Tibial artery (tissue), 4 donors: Measurements from ENCODE around the gene GRAMD1B.

Experiments used
- DNase-seq, 2 donors: peaks; one replicate each; pipeline ENCODE4 v3.0.0-alpha.2; 2019
- H3K27ac ChIP-seq, 2 donors: fragments of 200-600 bp; sonication (generic) in 1 of 2; 1 replicate in 1 of 2; 2 replicates in 1 of 2; pipeline ENCODE4 v1.5.1; 2018 to 2019; ENCODE audit warnings: mild to moderate bottlenecking in 1 of 2
- H3K27me3 ChIP-seq, 2 donors: fragments of 200-600 bp; sonication (generic) in 1 of 2; one replicate each; pipeline versions ENCODE4 v1.5.1 to v1.6.0; 2016 to 2019
- H3K36me3 ChIP-seq, 3 donors: fragments of 200-600 bp; sonication (generic) in 2 of 3; one replicate each; pipeline ENCODE4 v1.5.1; 2016 to 2019; ENCODE audit warnings: mild to moderate bottlenecking in 2 of 3
- H3K4me1 ChIP-seq, 4 donors: fragments of 200-600 bp; sonication (generic) in 2 of 4; 1 replicate in 3 of 4; 2 replicates in 1 of 4; pipeline ENCODE4 v1.5.1; 2016 to 2019
- H3K4me3 ChIP-seq, 2 donors: fragments of 200-600 bp; sonication (generic) in 1 of 2; 1 replicate in 1 of 2; 2 replicates in 1 of 2; pipeline ENCODE4 v1.5.1; 2018 to 2019; ENCODE audit warnings: mild to moderate bottlenecking in 2 of 2
- H3K9me3 ChIP-seq, 3 donors: fragments of 200-600 bp; sonication (generic) in 1 of 3; one replicate each; pipeline ENCODE4 v1.5.1; 2016 to 2019
- CTCF ChIP-seq, 2 experiments: fragments of 200-600 bp in 1 of 2; fragments of 450-650 bp in 1 of 2; IDR thresholded peaks; one replicate each; pipeline ENCODE4 v1.5.1; 2017 to 2019; ENCODE audit warnings: antibody characterized with exemption in 2 of 2, mild to moderate bottlenecking in 1 of 2, moderate library complexity in 1 of 2
- intact Hi-C: fragments of 100-400 bp; cut with DNase I; formaldehyde crosslinking; loops from one replicate; pipeline ENCODE4 v1.15.0; 2023; ENCODE audit warnings: low total_unique reads

The GRAMD1B gene

GRCh38 chr11:123588864-123589262 lies 158.8 kb downstream of the GRAMD1B start:
- intact Hi-C loops, result no loop called here
- H3K27me3 ChIP-seq, result peaks cover 0 to 8% of the 10 kb centered on the region in 2 donors
- no peak for DNase-seq
- H3K36me3 ChIP-seq, result no peaks in the 10 kb centered on the region
- no peak overlapping the region for H3K4me3 ChIP-seq
- H3K9me3 ChIP-seq, result no peaks in the 10 kb centered on the region
- H3K4me1 ChIP-seq, result no peaks in the 10 kb centered on the region
- no peak overlapping the region for H3K27ac ChIP-seq
- TF ChIP-seq CTCF (IDR thresholded peaks at IDR 0.05), result no peak

GRCh38 chr11:123590296-123590912 lies 160.3 kb downstream of the GRAMD1B start:
- H3K4me3 ChIP-seq, result no peak overlapping the region
- peaks cover 0 to 8% of the 10 kb centered on the region in 2 donors for H3K27me3 ChIP-seq
- H3K36me3 ChIP-seq, result no peaks in the 10 kb centered on the region
- no peak overlapping the region for H3K27ac ChIP-seq
- H3K4me1 ChIP-seq, result no peaks in the 10 kb centered on the region
- intact Hi-C loops, result no loop called here
- no peak for TF ChIP-seq CTCF (IDR thresholded peaks at IDR 0.05)
- no peak for DNase-seq
- H3K9me3 ChIP-seq, result no peaks in the 10 kb centered on the region

- TF ChIP-seq CTCF (IDR thresholded peaks at IDR 0.05), result no peak
- Histone ChIP-seq H3K36me3 (no peaks in the 10 kb centered on the region), H3K4me1 (no peaks in the 10 kb centered on the region), H3K27me3 (no peaks in the 10 kb centered on the region), H3K27ac (no peak overlapping the region), H3K4me3 (no peak overlapping the region), H3K9me3 (no peaks in the 10 kb centered on the region)
- intact Hi-C loops, result no loop called here
- no peak for DNase-seq
These were observed 163.5 kb downstream of the GRAMD1B start for GRCh38 chr11:123593570-123593969.

GRCh38 chr11:123594188-123594901 lies 164.3 kb downstream of the GRAMD1B start:
- intact Hi-C loops, result no loop called here
- Histone ChIP-seq H3K9me3 (no peaks in the 10 kb centered on the region), H3K27ac (no peak overlapping the region), H3K27me3 (no peaks in the 10 kb centered on the region), H3K36me3 (no peaks in the 10 kb centered on the region), H3K4me3 (no peak overlapping the region), H3K4me1 (no peaks in the 10 kb centered on the region)
- no peak for TF ChIP-seq CTCF (IDR thresholded peaks at IDR 0.05)
- DNase-seq, result no peak

GRCh38 chr11:123594921-123595320 lies 164.9 kb downstream of the GRAMD1B start:
- H3K27ac ChIP-seq, result no peak overlapping the region
- intact Hi-C loops, result no loop called here
- H3K9me3 ChIP-seq, result no peaks in the 10 kb centered on the region
- no peaks in the 10 kb centered on the region for H3K36me3 ChIP-seq
- H3K4me3 ChIP-seq, result no peak overlapping the region
- DNase-seq, result no peak
- H3K4me1 ChIP-seq, result no peaks in the 10 kb centered on the region
- no peak for TF ChIP-seq CTCF (IDR thresholded peaks at IDR 0.05)
- H3K27me3 ChIP-seq, result no peaks in the 10 kb centered on the region
